OCI-LY3 (cell line): ENCODE results near the gene DHX8.
"Not testable (repeated sequence)": the region's sequence is repeated elsewhere in the genome, so short reads cannot be mapped to it uniquely, and the experiment has no call there.

ENCODE experiments used
- H2AFZ ChIP-seq: fragments of 200-600, 300-600 bp; shearing (Covaris generic); 2 replicates; pipeline ENCODE4 v1.6.0; 2014; ENCODE audit warnings: antibody characterized with exemption, low read depth, low read length
- H3K27ac ChIP-seq: fragments of 200-600, 300-600 bp; sonication (generic); 2 replicates; pipeline ENCODE4 v1.5.1; 2014; ENCODE audit warnings: mild to moderate bottlenecking, low read length, moderate library complexity, mixed read lengths
- H3K27me3 ChIP-seq: fragments of 200-600, 300-600 bp; sonication (generic); 2 replicates; pipeline ENCODE4 v1.6.1; 2014; ENCODE audit warnings: low read depth, low read length, mixed read lengths
- H3K36me3 ChIP-seq: fragments of 200-600, 300-600 bp; sonication (generic); replicated peaks from 2 replicates; pipeline ENCODE3; 2014; ENCODE audit warnings: low read depth, low read length, mixed read lengths
- H3K4me1 ChIP-seq: fragments of 300-600, 200-600 bp; sonication (generic); 2 replicates; pipeline ENCODE4 v1.6.1; 2014; ENCODE audit warnings: low read length, mixed read lengths
- H3K4me2 ChIP-seq: fragments of 200-600, 300-600 bp; sonication (generic); 2 replicates; pipeline ENCODE4 v1.6.1; 2014; ENCODE audit warnings: low read length, mixed read lengths
- H3K4me3 ChIP-seq: fragments of 300-600, 200-600 bp; sonication (generic); 2 replicates; pipeline ENCODE4 v1.5.1; 2014; ENCODE audit warnings: antibody characterized with exemption, mild to moderate bottlenecking, low read length, moderate library complexity
- H3K79me2 ChIP-seq: fragments of 300-600, 200-600 bp; shearing (Covaris generic); 2 replicates; pipeline ENCODE4 v1.6.1; 2014; ENCODE audit warnings: mild to moderate bottlenecking, low read length, mixed read lengths
- H3K9ac ChIP-seq: fragments of 300-600, 200-600 bp; shearing (Covaris generic); 2 replicates; pipeline ENCODE4 v1.6.0; 2014; ENCODE audit warnings: mild to moderate bottlenecking, low read length, moderate library complexity
- H3K9me3 ChIP-seq: fragments of 200-600, 300-600 bp; shearing (Covaris generic); 2 replicates; pipeline ENCODE4 v1.6.1; 2014; ENCODE audit warnings: low read length, mixed read lengths; ENCODE audit not compliant: insufficient read depth
- H4K20me1 ChIP-seq: fragments of 200-600, 300-600 bp; sonication (generic); 2 replicates; pipeline ENCODE4 v1.6.1; 2016; ENCODE audit warnings: low read length, mixed read lengths; ENCODE audit not compliant: insufficient read depth
- CTCF ChIP-seq: fragments of 200-600, 300-600 bp; sonication (generic); IDR thresholded peaks from 2 replicates; pipeline ENCODE4 v1.5.1; 2014; ENCODE audit warnings: antibody characterized with exemption, low read length, low read depth
- EZH2phosphoT487 ChIP-seq: fragments of 200-600 bp; shearing (Covaris generic); IDR thresholded peaks from 2 replicates; pipeline ENCODE4 v1.6.1; 2018; ENCODE audit warnings: antibody characterized with exemption, mixed run types, low read depth

Gene DHX8

GRCh38 chr17:43445009-43445589 lies 38.7 kb upstream of the DHX8 start:
- TF ChIP-seq EZH2phosphoT487 (no peak), CTCF (no peak)
- H3K4me3 ChIP-seq = no peak overlapping the region
- H3K9ac ChIP-seq = no peak overlapping the region
- H3K27ac ChIP-seq = no peak overlapping the region
- H3K4me1 ChIP-seq = no peaks in the 10 kb centered on the region
- no peak overlapping the region for H2AFZ ChIP-seq
- no peaks in the 10 kb centered on the region for H4K20me1 ChIP-seq
- no peaks in the 10 kb centered on the region for H3K9me3 ChIP-seq
- H3K36me3 ChIP-seq = no peaks in the 10 kb centered on the region
- peaks cover 12% of the 10 kb centered on the region; the same call in 1 of the 2 replicates for H3K27me3 ChIP-seq
- no peaks in the 10 kb centered on the region for H3K79me2 ChIP-seq
- no peak overlapping the region for H3K4me2 ChIP-seq

- Histone ChIP-seq H3K4me2 (no peak overlapping the region), H3K9ac (no peak overlapping the region), H4K20me1 (no peaks in the 10 kb centered on the region), H3K36me3 (no peaks in the 10 kb centered on the region), H3K27me3 (peaks cover 12% of the 10 kb centered on the region; the same call in 1 of the 2 replicates), H3K27ac (no peak overlapping the region), H2AFZ (no peak overlapping the region), H3K9me3 (no peaks in the 10 kb centered on the region), H3K4me3 (no peak overlapping the region), H3K4me1 (no peaks in the 10 kb centered on the region), H3K79me2 (no peaks in the 10 kb centered on the region)
- TF ChIP-seq CTCF = no peak
These were observed 37.0 kb upstream of the DHX8 start for GRCh38 chr17:43446773-43447172.

- H3K4me1 ChIP-seq = no peaks in the 10 kb centered on the region
- no peak overlapping the region for H3K9ac ChIP-seq
- H3K4me3 ChIP-seq = no peak overlapping the region
- no peaks in the 10 kb centered on the region for H4K20me1 ChIP-seq
- H3K79me2 ChIP-seq = no peaks in the 10 kb centered on the region
- H3K27ac ChIP-seq = no peak overlapping the region
- peaks cover 10% of the 10 kb centered on the region; the same call in 1 of the 2 replicates for H3K27me3 ChIP-seq
- H2AFZ ChIP-seq = no peak overlapping the region
- no peak overlapping the region for H3K4me2 ChIP-seq
- no peaks in the 10 kb centered on the region for H3K9me3 ChIP-seq
- no peaks in the 10 kb centered on the region for H3K36me3 ChIP-seq
- TF ChIP-seq EZH2phosphoT487 = no peak
- TF ChIP-seq CTCF = no peak
These were observed 34.9 kb upstream of the DHX8 start for GRCh38 chr17:43448720-43449469.

GRCh38 chr17:43449470-43450248 lies 34.1 kb upstream of the DHX8 start:
- H3K9me3 ChIP-seq = no peaks in the 10 kb centered on the region
- no peak overlapping the region for H3K4me3 ChIP-seq
- H3K36me3 ChIP-seq = no peaks in the 10 kb centered on the region
- H3K79me2 ChIP-seq = no peaks in the 10 kb centered on the region
- no peak for TF ChIP-seq CTCF
- no peak for TF ChIP-seq EZH2phosphoT487
- H3K27me3 ChIP-seq = peaks cover 3% of the 10 kb centered on the region; the same call in 1 of the 2 replicates
- H3K9ac ChIP-seq = no peak overlapping the region
- no peaks in the 10 kb centered on the region for H4K20me1 ChIP-seq
- no peak overlapping the region for H2AFZ ChIP-seq
- H3K4me1 ChIP-seq = no peaks in the 10 kb centered on the region
- no peak overlapping the region for H3K27ac ChIP-seq
- H3K4me2 ChIP-seq = no peak overlapping the region

- H3K27me3 ChIP-seq, H3K9ac ChIP-seq, H3K4me3 ChIP-seq, H2AFZ ChIP-seq, H3K9me3 ChIP-seq, H4K20me1 ChIP-seq, H3K36me3 ChIP-seq, H3K4me1 ChIP-seq, H3K79me2 ChIP-seq, H3K27ac ChIP-seq, H3K4me2 ChIP-seq: not testable (repeated sequence)
These were observed 33.0 kb upstream of the DHX8 start for GRCh38 chr17:43450791-43451190.

- H3K9me3 ChIP-seq, H3K79me2 ChIP-seq, H3K27me3 ChIP-seq, H3K36me3 ChIP-seq, H3K4me3 ChIP-seq, H2AFZ ChIP-seq, H3K4me2 ChIP-seq, H3K4me1 ChIP-seq, H3K27ac ChIP-seq, H3K9ac ChIP-seq, H4K20me1 ChIP-seq: not testable (repeated sequence)
These were observed 32.0 kb upstream of the DHX8 start for GRCh38 chr17:43451741-43452140.
